ENCODE data around the gene GEMIN8.

DNA sequence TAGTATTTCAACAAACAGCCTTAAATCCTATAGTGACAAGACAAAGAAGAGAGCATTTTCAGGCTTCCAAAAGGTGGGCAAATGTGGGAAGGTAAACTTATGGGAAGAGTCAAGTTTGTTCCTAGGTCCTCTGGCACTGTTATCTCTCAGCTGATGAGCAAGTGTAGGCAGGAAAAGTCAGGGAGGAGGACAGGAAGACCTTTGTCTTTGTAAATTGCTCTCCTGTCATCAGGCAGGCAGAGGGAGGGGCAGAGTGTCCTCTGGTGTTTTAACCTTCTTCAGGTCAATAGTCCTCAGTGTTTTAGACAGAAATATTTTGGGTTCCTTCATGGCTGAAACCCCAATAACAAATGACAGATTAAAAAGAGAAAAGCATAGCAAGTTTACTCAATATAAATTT is 13.5 kb upstream of the GEMIN8 start:
- TF ChIP-seq, protein P1, sequence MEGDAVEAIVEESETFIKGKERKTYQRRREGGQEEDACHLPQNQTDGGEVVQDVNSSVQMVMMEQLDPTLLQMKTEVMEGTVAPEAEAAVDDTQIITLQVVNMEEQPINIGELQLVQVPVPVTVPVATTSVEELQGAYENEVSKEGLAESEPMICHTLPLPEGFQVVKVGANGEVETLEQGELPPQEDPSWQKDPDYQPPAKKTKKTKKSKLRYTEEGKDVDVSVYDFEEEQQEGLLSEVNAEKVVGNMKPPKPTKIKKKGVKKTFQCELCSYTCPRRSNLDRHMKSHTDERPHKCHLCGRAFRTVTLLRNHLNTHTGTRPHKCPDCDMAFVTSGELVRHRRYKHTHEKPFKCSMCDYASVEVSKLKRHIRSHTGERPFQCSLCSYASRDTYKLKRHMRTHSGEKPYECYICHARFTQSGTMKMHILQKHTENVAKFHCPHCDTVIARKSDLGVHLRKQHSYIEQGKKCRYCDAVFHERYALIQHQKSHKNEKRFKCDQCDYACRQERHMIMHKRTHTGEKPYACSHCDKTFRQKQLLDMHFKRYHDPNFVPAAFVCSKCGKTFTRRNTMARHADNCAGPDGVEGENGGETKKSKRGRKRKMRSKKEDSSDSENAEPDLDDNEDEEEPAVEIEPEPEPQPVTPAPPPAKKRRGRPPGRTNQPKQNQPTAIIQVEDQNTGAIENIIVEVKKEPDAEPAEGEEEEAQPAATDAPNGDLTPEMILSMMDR (IDR thresholded peaks at IDR 0.05) = no peak
- TF ChIP-seq POLR2A (IDR thresholded peaks at IDR 0.05) = no peak
